PC-3 (cell line): ENCODE data around the gene TMEM43. TPM values are rescaled to one million over a fixed set of nuclear protein-coding genes. Genes with fewer than 3 reads are reported as not detected.
A peak's percentile ranks its signal among the peaks of the same experiment; 100 is the strongest.

ENCODE experiments used
- ATAC-seq: fragments of 200-7000 bp; cut with Tn5 transposase; 2 replicates; pipeline ENCODE4 v1.9.1; 2020; ENCODE audit warnings: mild to moderate bottlenecking, moderate library complexity
- BruUV-seq: library from RNA; stranded (reverse); fragments of 400-500 nt; replicated peaks from 2 replicates; lab custom pipeline; 2021; lab: Mats Ljungman, UMichigan
- CTCF ChIA-PET: fragments of 300-600 bp; sonication (Branson Sonifier 250); formaldehyde crosslinking; loops from one replicate; lab custom pipeline; 2022; ENCODE audit warnings: antibody characterized with exemption; lab: Charles Lee
- POLR2A ChIA-PET: fragments of 300-600 bp; sonication (Branson Sonifier 250); formaldehyde crosslinking; loops from one replicate; lab custom pipeline; 2022; ENCODE audit warnings: antibody characterized with exemption; ENCODE audit not compliant: unreplicated experiment; lab: Charles Lee
- DNase-seq: peaks from one replicate; pipeline ENCODE4 v3.0.0-alpha.2; 2015
- H2AFZ ChIP-seq: fragments of 300-600 bp; sonication (generic); 2 replicates; pipeline ENCODE4 v1.6.0; 2016; ENCODE audit warnings: antibody characterized with exemption, low read length
- H3F3A ChIP-seq: fragments of 300-600 bp; sonication (generic); one replicate; pipeline ENCODE4 v1.6.0; 2017; ENCODE audit warnings: antibody characterized with exemption, low read length, control low read depth, mild to moderate bottlenecking; ENCODE audit not compliant: unreplicated experiment
- H3K27ac ChIP-seq: fragments of 300-600 bp; sonication (generic); 2 replicates; pipeline ENCODE4 v1.5.1; 2016; ENCODE audit warnings: mild to moderate bottlenecking, low read length
- H3K27me3 ChIP-seq: fragments of 300-600 bp; sonication (generic); 2 replicates; pipeline ENCODE4 v1.6.1; 2016; ENCODE audit warnings: low read length, mixed read lengths
- H3K36me3 ChIP-seq: fragments of 300-600 bp; sonication (generic); 2 replicates; pipeline ENCODE4 v1.6.1; 2016; ENCODE audit warnings: low read depth, mixed run types, low read length, mixed read lengths
- H3K4me1 ChIP-seq: fragments of 300-600 bp; sonication (generic); 2 replicates; pipeline ENCODE4 v1.5.1; 2016; ENCODE audit warnings: low read length; ENCODE audit not compliant: insufficient read depth
- H3K4me2 ChIP-seq: fragments of 300-600 bp; sonication (generic); 2 replicates; pipeline ENCODE4 v1.6.0; 2016; ENCODE audit warnings: low read length
- H3K4me3 ChIP-seq: fragments of 300-600 bp; sonication (generic); 2 replicates; pipeline ENCODE4 v1.5.1; 2016; ENCODE audit warnings: mild to moderate bottlenecking, low read length, mixed read lengths
- H3K79me2 ChIP-seq: fragments of 300-600 bp; sonication (generic); 2 replicates; pipeline ENCODE4 v1.6.1; 2017; ENCODE audit warnings: low read length, mixed read lengths
- H3K9ac ChIP-seq: fragments of 300-600 bp; sonication (generic); 2 replicates; pipeline ENCODE4 v1.6.0; 2016; ENCODE audit warnings: mild to moderate bottlenecking, low read length
- H3K9me2 ChIP-seq: fragments of 300-600 bp; sonication (generic); replicated peaks from 2 replicates; pipeline ENCODE4 v1.6.1; 2016; ENCODE audit warnings: mixed run types, low read length, mixed read lengths
- H3K9me3 ChIP-seq: fragments of 300-600 bp; sonication (generic); 2 replicates; pipeline ENCODE4 v1.6.1; 2016; ENCODE audit warnings: low read length, mixed read lengths
- H4K20me1 ChIP-seq: fragments of 300-600 bp; sonication (generic); 2 replicates; pipeline ENCODE4 v1.6.1; 2016; ENCODE audit warnings: low read length, mixed read lengths
- CTCF ChIP-seq: fragments of 300-600 bp; sonication (generic); conservative IDR thresholded peaks from 2 replicates; pipeline ENCODE4 v1.5.1; 2017; ENCODE audit warnings: antibody characterized with exemption, low read depth, mild to moderate bottlenecking, low read length
- EZH2 ChIP-seq: fragments of 300-600 bp; sonication (generic); IDR thresholded peaks from one replicate; pipeline ENCODE4 v1.6.1; 2017; ENCODE audit warnings: antibody characterized with exemption, mild to moderate bottlenecking, low read length; ENCODE audit not compliant: unreplicated experiment
- EZH2phosphoT487 ChIP-seq: fragments of 300-600 bp; sonication (generic); IDR thresholded peaks from 2 replicates; pipeline ENCODE4 v1.6.1; 2018; ENCODE audit warnings: mild to moderate bottlenecking, antibody characterized with exemption, low read length, borderline replicate concordance
- intact Hi-C: fragments of 100-400 bp; cut with micrococcal nuclease; formaldehyde crosslinking; loops from 2 replicates; pipeline ENCODE4 v1.9.0; 2023
- total RNA-seq: library from RNA; depleted of rRNA; stranded (reverse); fragments of >200 nt; gene quantifications from 2 replicates; pipeline ENCODE4 v1.2.3, GENCODE V29; 2014

The TMEM43 gene
- total RNA-seq, 1 experiment from 2014 or later, result 83.1 TPM

GRCh38 chr3:14135581-14135980 lies 10.7 kb downstream of the TMEM43 start:
- peaks cover 64% of the 10 kb centered on the region for H3K36me3 ChIP-seq
- no peak overlapping the region for H3K4me2 ChIP-seq
- no peaks in the 10 kb centered on the region for H3K79me2 ChIP-seq
- H3K9ac ChIP-seq, result no peak overlapping the region
- H3K9me3 ChIP-seq, result no peaks in the 10 kb centered on the region
- ChIA-PET POLR2A (no interaction called here), CTCF (no interaction called here)
- intact Hi-C loops, result no loop called here
- TF ChIP-seq EZH2phosphoT487 (no peak), EZH2 (no peak), CTCF (no peak)
- H2AFZ ChIP-seq, result no peak overlapping the region
- no peaks in the 10 kb centered on the region for H3K9me2 ChIP-seq
- ATAC-seq (no peak), DNase-seq (no peak)
- H3K4me1 ChIP-seq, result peaks cover 21% of the 10 kb centered on the region
- H3K27me3 ChIP-seq, result no peaks in the 10 kb centered on the region
- no TSS peak for BruUV-seq
- no peaks in the 10 kb centered on the region for H3F3A ChIP-seq
- no peak overlapping the region for H3K27ac ChIP-seq
- H3K4me3 ChIP-seq, result no peak overlapping the region
- no peaks in the 10 kb centered on the region for H4K20me1 ChIP-seq

GRCh38 chr3:14137004-14137403 lies 12.2 kb downstream of the TMEM43 start:
- no peak for TF ChIP-seq CTCF
- TF ChIP-seq EZH2, result no peak
- no peak for TF ChIP-seq EZH2phosphoT487
- Histone ChIP-seq H3K4me2 (peak overlapping the region; percentile 41), H2AFZ (no peak overlapping the region), H3F3A (no peaks in the 10 kb centered on the region), H3K9me2 (no peaks in the 10 kb centered on the region), H3K9ac (peak overlapping the region; percentile 54), H3K27me3 (no peaks in the 10 kb centered on the region), H3K9me3 (no peaks in the 10 kb centered on the region), H3K4me3 (no peak overlapping the region), H3K79me2 (no peaks in the 10 kb centered on the region), H3K27ac (peak overlapping the region; percentile 88), H4K20me1 (no peaks in the 10 kb centered on the region), H3K4me1 (peaks cover 21% of the 10 kb centered on the region), H3K36me3 (peaks cover 51% of the 10 kb centered on the region)
- DNase-seq (peak; percentile 85), ATAC-seq (peak; percentile 77)
- ChIA-PET POLR2A (interaction anchor here (0.5 to 1.1 kb wide), 2 partner anchors 12 to 42 kb away, joined by 3 to 5 read pairs; partner anchors contain the start of genes CHCHD4, LSM3, TMEM43 and XPC), CTCF (interaction anchor here (0.6 kb wide), 1 partner anchor 17 kb away, joined by 3 read pairs; no protein-coding TSS in a partner anchor)
- intact Hi-C loops, result no loop called here
- no TSS peak for BruUV-seq

- peak; percentile 68 for DNase-seq
- Histone ChIP-seq H2AFZ (no peak overlapping the region), H3F3A (no peaks in the 10 kb centered on the region), H3K36me3 (peaks cover 50% of the 10 kb centered on the region), H3K79me2 (no peaks in the 10 kb centered on the region), H3K9me3 (no peaks in the 10 kb centered on the region), H3K27me3 (no peaks in the 10 kb centered on the region), H3K9me2 (no peaks in the 10 kb centered on the region), H3K4me1 (peaks cover 21% of the 10 kb centered on the region), H3K9ac (peak overlapping the region; percentile 54), H3K27ac (peak overlapping the region; percentile 88), H3K4me2 (peak overlapping the region; percentile 41; the same call in 1 of the 2 replicates), H4K20me1 (no peaks in the 10 kb centered on the region), H3K4me3 (no peak overlapping the region)
- TF ChIP-seq EZH2, result no peak
- TF ChIP-seq CTCF, result no peak
- no peak for TF ChIP-seq EZH2phosphoT487
- peak; percentile 33 for ATAC-seq
- CTCF ChIA-PET, result interaction anchor here (0.6 kb wide), 1 partner anchor 17 kb away, joined by 3 read pairs; no protein-coding TSS in a partner anchor
- POLR2A ChIA-PET, result interaction anchor here (1.1 kb wide), 1 partner anchor 13 kb away, joined by 5 read pairs; the partner anchor contains the start of genes CHCHD4 and TMEM43
- BruUV-seq, result no TSS peak
- intact Hi-C loops, result no loop called here
Measured at GRCh38 chr3:14137445-14137844, 12.6 kb downstream of the TMEM43 start.
